ENCODE measurements around the gene IKZF3. TPM values are rescaled to one million over a fixed set of nuclear protein-coding genes. Genes with fewer than 3 reads are reported as not detected.
A peak's percentile ranks its signal among the peaks of the same experiment; 100 is the strongest.
"Not testable (repeated sequence)": the region's sequence is repeated elsewhere in the genome, so short reads cannot be mapped to it uniquely, and the experiment has no call there.

IKZF3 gene
- total and polyA plus RNA-seq, 3 experiments from 2014 or later, result 119 to 138 (median 126) TPM

DNA sequence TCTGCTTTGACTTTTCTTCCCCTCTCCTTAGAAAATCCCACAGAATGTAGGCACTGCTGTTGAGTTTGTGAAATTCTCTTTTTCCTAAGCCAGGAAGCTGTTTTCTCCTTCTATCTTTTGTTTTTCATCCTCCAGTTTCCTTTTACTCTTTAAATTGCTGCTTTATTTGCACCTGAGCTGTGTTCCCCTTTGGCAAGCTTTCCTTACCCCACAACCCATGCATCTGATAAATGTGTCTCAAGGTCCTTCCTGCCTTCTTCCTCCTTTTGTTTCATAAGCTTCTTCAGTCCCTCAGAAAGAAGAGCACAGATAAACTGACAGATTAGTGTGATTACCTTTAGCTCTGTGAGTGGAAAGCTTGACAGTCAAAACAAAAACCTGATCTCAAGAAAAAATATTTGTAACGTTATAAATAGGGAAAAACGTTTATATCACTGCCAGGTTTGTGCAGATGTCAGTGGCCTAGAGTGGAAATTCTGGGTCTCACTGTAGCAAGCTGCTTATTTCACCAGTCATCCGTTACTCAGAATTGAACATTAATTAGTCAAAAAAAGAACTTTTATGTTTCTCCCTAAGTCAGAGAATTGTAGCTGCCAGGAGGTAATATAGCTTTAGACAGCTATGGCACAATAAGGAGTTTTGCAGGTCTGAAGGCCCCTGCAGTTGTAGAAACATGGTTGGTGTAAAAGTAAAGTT lies 30.7 kb upstream of the IKZF3 start:
- H3K27ac ChIP-seq (ENCODE audit: low read depth, low read length), result no peak overlapping the region

DNA sequence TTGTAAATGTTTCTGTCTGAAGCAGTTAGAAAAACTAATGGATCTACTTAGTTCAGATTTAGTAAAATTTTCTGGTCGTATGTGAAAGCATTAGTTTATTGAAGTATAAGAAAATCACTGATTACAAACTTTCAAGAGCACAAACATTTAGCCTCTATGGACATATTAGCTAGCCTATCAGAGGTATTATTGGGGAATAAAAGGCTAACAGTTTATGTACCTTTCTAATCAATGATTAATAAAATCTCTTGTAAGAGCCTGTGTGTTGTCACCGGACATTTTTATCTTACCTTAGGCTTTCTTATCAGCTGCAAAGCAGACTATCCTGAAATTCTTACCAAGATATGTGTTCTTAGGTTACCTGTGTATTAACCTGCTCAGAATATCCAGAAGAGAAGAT lies 25.1 kb upstream of the IKZF3 start:
- Mint-ChIP-seq H3K4me1 (no peaks in the 10 kb centered on the region), H3K27ac (no peak overlapping the region), H3K36me3 (no peaks in the 10 kb centered on the region), H3K9me3 (peaks cover 0 to 4% (median 0%) of the 10 kb centered on the region in 5 donors), H3K27me3 (peaks cover 3 to 31% of the 10 kb centered on the region in 2 donors), H3K4me3 (no peak overlapping the region)
- H3K36me3 ChIP-seq (ENCODE audit: insufficient read depth, low read length), result no peaks in the 10 kb centered on the region
- no peak for DNase-seq
- no peaks in the 10 kb centered on the region for H3K27me3 ChIP-seq (ENCODE audit: insufficient read depth, low read length, poor library complexity, severe bottlenecking)
- H3K9me3 ChIP-seq (ENCODE audit: low read length), result no peaks in the 10 kb centered on the region
- POLR2A ChIA-PET, result no interaction called here
- CTCF ChIA-PET, result interaction anchor here (0.6 to 1.0 kb wide), 2 partner anchors 9 to 158 kb away, joined by 3 read pairs; no protein-coding TSS in a partner anchor
- H3K4me1 ChIP-seq (ENCODE audit: insufficient read depth, low read length), result no peaks in the 10 kb centered on the region
- no peak overlapping the region for H3K27ac ChIP-seq (ENCODE audit: low read depth, low read length)
- no peak overlapping the region for H3K4me3 ChIP-seq (ENCODE audit: low read length)

More for the DNA sequence above, 30.7 kb upstream of the IKZF3 start:
- H3K9me3 Mint-ChIP-seq, result peaks cover 0 to 4% (median 0%) of the 10 kb centered on the region in 5 donors
- POLR2A ChIA-PET, result interaction anchor here (1.3 kb wide), 1 partner anchor 118 kb away, joined by 3 read pairs; no protein-coding TSS in a partner anchor
- Histone ChIP-seq H3K27me3 (ENCODE audit: insufficient read depth, low read length, poor library complexity, severe bottlenecking) (no peaks in the 10 kb centered on the region), H3K36me3 (ENCODE audit: insufficient read depth, low read length) (no peaks in the 10 kb centered on the region), H3K4me3 (ENCODE audit: low read length) (no peak overlapping the region), H3K9me3 (ENCODE audit: low read length) (no peaks in the 10 kb centered on the region), H3K4me1 (ENCODE audit: insufficient read depth, low read length) (no peaks in the 10 kb centered on the region)
- no peak overlapping the region for H3K4me3 Mint-ChIP-seq
- peaks cover 0 to 13% of the 10 kb centered on the region in 2 donors for H3K27me3 Mint-ChIP-seq
- peak overlapping the region in 4 of 8 donors; percentile 24 to 95 (median 58) for H3K27ac Mint-ChIP-seq
- H3K36me3 Mint-ChIP-seq, result peaks cover 0 to 3% (median 2%) of the 10 kb centered on the region in 3 donors
- DNase-seq, result no peak
- CTCF ChIA-PET, result interaction anchor here (1.0 kb wide), 1 partner anchor 64 kb away, joined by 3 read pairs; no protein-coding TSS in a partner anchor
- H3K4me1 Mint-ChIP-seq, result peaks cover 4 to 9% (median 4%) of the 10 kb centered on the region in 3 donors

DNA sequence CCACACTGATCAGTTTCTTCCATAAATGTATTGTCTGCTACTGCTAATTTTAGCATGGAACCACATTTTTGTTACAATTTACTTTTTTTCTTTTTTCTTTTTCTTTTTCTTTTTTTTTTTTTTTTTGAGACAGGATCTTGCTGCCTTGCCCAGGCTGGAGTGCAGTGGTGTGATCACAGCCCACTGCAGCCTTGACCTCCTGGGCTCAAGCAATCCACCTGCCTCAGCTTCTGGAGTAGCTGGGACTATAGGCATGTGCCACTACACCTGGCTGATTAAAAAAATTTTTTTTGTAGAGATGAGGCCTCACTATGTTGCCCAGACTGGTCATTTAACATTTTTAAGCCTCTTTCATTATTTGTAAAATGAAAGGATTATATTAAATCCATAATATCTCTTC lies 23.0 kb upstream of the IKZF3 start:
- Histone ChIP-seq H3K27ac (ENCODE audit: low read depth, low read length) (no peak overlapping the region), H3K27me3 (ENCODE audit: insufficient read depth, low read length, poor library complexity, severe bottlenecking) (no peaks in the 10 kb centered on the region), H3K36me3 (ENCODE audit: insufficient read depth, low read length) (no peaks in the 10 kb centered on the region), H3K4me1 (ENCODE audit: insufficient read depth, low read length) (no peaks in the 10 kb centered on the region), H3K4me3 (ENCODE audit: low read length) (no peak overlapping the region), H3K9me3 (ENCODE audit: low read length) (no peaks in the 10 kb centered on the region)
- Mint-ChIP-seq H3K27me3 (peaks cover 3 to 26% of the 10 kb centered on the region in 2 donors), H3K27ac (no peak overlapping the region), H3K4me3 (no peak overlapping the region), H3K9me3 (peaks cover 0 to 4% (median 0%) of the 10 kb centered on the region in 5 donors), H3K4me1 (no peaks in the 10 kb centered on the region), H3K36me3 (no peaks in the 10 kb centered on the region)
- POLR2A ChIA-PET, result interaction anchor here (1.0 kb wide), 1 partner anchor 28 kb away, joined by 3 read pairs; no protein-coding TSS in a partner anchor
- DNase-seq, result no peak
- CTCF ChIA-PET, result interaction anchor here (1.3 kb wide), 1 partner anchor 265 kb away, joined by 4 read pairs; no protein-coding TSS in a partner anchor

DNA sequence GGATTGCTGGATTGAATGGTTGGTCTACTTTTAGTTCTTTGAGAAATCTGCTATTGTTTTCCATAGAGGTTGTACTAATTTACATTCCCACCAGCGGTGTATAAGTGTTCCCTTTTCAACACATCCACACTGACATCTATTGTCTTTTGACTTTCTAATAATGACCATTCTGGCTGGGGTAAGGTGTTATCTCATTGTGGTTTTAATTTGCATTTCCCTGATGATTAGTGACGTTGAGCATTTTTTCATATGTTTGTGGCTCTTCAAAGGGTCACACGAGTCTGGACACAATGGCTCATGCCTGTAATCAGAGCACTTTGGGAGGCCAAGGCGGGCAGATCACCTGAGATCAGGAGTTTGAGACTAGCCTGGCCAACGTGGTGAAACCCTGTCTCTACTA lies 22.0 kb upstream of the IKZF3 start:
- DNase-seq; H3K9me3 ChIP-seq (ENCODE audit: low read length); H3K36me3 Mint-ChIP-seq; H3K4me3 Mint-ChIP-seq; H3K36me3 ChIP-seq (ENCODE audit: insufficient read depth, low read length); POLR2A ChIA-PET; H3K4me3 ChIP-seq (ENCODE audit: low read length); CTCF ChIA-PET; H3K4me1 ChIP-seq (ENCODE audit: insufficient read depth, low read length); H3K27me3 ChIP-seq (ENCODE audit: insufficient read depth, low read length, poor library complexity, severe bottlenecking); H3K9me3 Mint-ChIP-seq; H3K27ac Mint-ChIP-seq; H3K4me1 Mint-ChIP-seq; H3K27ac ChIP-seq (ENCODE audit: low read depth, low read length): not testable (repeated sequence)
- peaks cover 3 to 21% of the 10 kb centered on the region in 2 donors for H3K27me3 Mint-ChIP-seq

DNA sequence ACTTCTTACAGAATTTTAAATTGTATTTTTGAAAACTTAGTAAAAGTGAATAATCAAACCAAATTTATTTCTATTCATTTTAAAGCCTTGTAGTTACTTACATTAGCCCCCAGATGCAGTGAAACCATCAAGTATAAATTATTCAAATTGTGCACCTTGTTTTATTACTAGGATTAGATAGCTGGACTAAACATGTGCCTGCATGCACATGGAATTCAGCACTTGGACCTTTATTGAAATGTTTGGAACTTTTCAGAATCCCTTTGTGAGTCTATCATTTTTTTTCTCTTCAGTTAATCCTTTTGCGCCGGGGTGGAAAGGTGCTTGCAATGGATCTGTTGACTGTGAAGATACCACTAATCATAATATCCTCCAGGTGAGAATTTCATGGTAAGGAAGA lies 8.6 kb upstream of the IKZF3 start:
- no peak for DNase-seq
- CTCF ChIA-PET, result interaction anchor here (0.7 to 2.4 kb wide), 4 partner anchors 108 to 249 kb away, joined by 3 to 7 read pairs (median 4); partner anchors contain the start of gene PSMD3
- no peaks in the 10 kb centered on the region for H3K36me3 ChIP-seq (ENCODE audit: insufficient read depth, low read length)
- no peaks in the 10 kb centered on the region for H3K27me3 ChIP-seq (ENCODE audit: insufficient read depth, low read length, poor library complexity, severe bottlenecking)
- H3K4me3 ChIP-seq (ENCODE audit: low read length), result no peak overlapping the region
- Mint-ChIP-seq H3K4me1 (peaks cover 6 to 11% (median 8%) of the 10 kb centered on the region in 3 donors), H3K36me3 (peaks cover 0 to under 1% (median 0%) of the 10 kb centered on the region in 3 donors), H3K27me3 (peaks cover 0 to 2% of the 10 kb centered on the region in 2 donors), H3K27ac (no peak overlapping the region), H3K9me3 (no peaks in the 10 kb centered on the region), H3K4me3 (no peak overlapping the region)
- H3K9me3 ChIP-seq (ENCODE audit: low read length), result no peaks in the 10 kb centered on the region
- POLR2A ChIA-PET, result interaction anchor here (0.6 kb wide), 1 partner anchor 422 kb away, joined by 5 read pairs; the partner anchor contains the start of gene MED1
- no peak overlapping the region for H3K27ac ChIP-seq (ENCODE audit: low read depth, low read length)
- peaks cover 8% of the 10 kb centered on the region for H3K4me1 ChIP-seq (ENCODE audit: insufficient read depth, low read length)

DNA sequence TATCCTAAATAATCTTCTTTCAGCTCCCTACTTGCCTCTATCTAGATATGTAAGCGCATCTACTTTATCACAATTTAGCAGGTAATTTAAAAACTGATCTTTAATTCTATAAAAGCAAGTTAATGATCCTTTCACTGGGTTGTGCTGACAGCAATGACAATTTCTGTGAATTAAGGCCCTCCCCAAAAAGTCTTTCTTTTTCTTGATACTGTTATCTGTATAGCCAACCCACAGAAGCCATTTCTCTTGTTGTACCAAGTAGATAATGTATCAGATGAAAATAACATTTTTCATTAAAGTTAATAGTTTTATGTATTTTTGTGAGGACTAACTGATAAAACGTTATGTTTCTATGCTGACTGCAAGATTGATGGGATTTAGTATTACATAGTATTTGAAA lies 7.7 kb upstream of the IKZF3 start:
- ChIA-PET POLR2A (no interaction called here), CTCF (interaction anchor here (2.4 kb wide), 1 partner anchor 109 kb away, joined by 7 read pairs; the partner anchor contains the start of gene PSMD3)
- Mint-ChIP-seq H3K36me3 (peaks cover 0 to 3% (median 0%) of the 10 kb centered on the region in 3 donors), H3K27ac (no peak overlapping the region), H3K4me3 (no peak overlapping the region), H3K4me1 (peaks cover 15 to 20% (median 18%) of the 10 kb centered on the region in 3 donors), H3K27me3 (peaks cover 0 to 2% of the 10 kb centered on the region in 2 donors), H3K9me3 (no peaks in the 10 kb centered on the region)
- H3K36me3 ChIP-seq (ENCODE audit: insufficient read depth, low read length), result no peaks in the 10 kb centered on the region
- H3K27ac ChIP-seq (ENCODE audit: low read depth, low read length), result no peak overlapping the region
- DNase-seq, result no peak
- H3K4me1 ChIP-seq (ENCODE audit: insufficient read depth, low read length), result peaks cover 18% of the 10 kb centered on the region
- H3K4me3 ChIP-seq (ENCODE audit: low read length), result no peak overlapping the region
- no peaks in the 10 kb centered on the region for H3K9me3 ChIP-seq (ENCODE audit: low read length)
- no peaks in the 10 kb centered on the region for H3K27me3 ChIP-seq (ENCODE audit: insufficient read depth, low read length, poor library complexity, severe bottlenecking)

DNA sequence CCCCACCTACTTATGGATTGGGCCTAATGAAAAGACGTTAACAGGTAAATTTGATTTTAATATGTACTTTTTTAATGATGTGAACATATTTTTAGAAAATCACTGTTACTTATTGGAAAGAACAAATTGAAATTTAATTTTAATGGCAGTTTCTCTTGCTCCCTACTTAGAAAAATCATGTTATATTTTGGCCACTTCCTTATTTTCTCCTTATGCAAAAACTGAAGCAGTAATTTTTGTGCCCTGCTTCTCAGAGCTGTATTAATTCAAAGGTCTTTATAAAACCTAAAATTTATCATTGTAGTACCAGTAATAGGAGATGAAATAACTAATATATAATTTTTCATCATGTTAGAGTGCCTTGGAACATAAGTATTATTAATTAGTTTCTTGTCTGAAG lies 6.7 kb upstream of the IKZF3 start:
- peaks cover 23 to 31% (median 28%) of the 10 kb centered on the region in 3 donors for H3K4me1 Mint-ChIP-seq
- no peak overlapping the region for H3K4me3 ChIP-seq (ENCODE audit: low read length)
- no peaks in the 10 kb centered on the region for H3K9me3 Mint-ChIP-seq
- no peaks in the 10 kb centered on the region for H3K27me3 ChIP-seq (ENCODE audit: insufficient read depth, low read length, poor library complexity, severe bottlenecking)
- H3K27me3 Mint-ChIP-seq, result peaks cover 0 to 2% of the 10 kb centered on the region in 2 donors
- H3K27ac Mint-ChIP-seq, result peak overlapping the region in 2 of 8 donors; percentile 17
- H3K4me1 ChIP-seq (ENCODE audit: insufficient read depth, low read length), result peaks cover 28% of the 10 kb centered on the region
- DNase-seq, result no peak
- peaks cover 0 to 3% (median 0%) of the 10 kb centered on the region in 3 donors for H3K36me3 Mint-ChIP-seq
- H3K4me3 Mint-ChIP-seq, result no peak overlapping the region
- POLR2A ChIA-PET, result no interaction called here
- H3K36me3 ChIP-seq (ENCODE audit: insufficient read depth, low read length), result no peaks in the 10 kb centered on the region
- no peaks in the 10 kb centered on the region for H3K9me3 ChIP-seq (ENCODE audit: low read length)
- CTCF ChIA-PET, result interaction anchor here (1.8 kb wide), 1 partner anchor 110 kb away, joined by 4 read pairs; the partner anchor contains the start of gene PSMD3
- no peak overlapping the region for H3K27ac ChIP-seq (ENCODE audit: low read depth, low read length)

DNA sequence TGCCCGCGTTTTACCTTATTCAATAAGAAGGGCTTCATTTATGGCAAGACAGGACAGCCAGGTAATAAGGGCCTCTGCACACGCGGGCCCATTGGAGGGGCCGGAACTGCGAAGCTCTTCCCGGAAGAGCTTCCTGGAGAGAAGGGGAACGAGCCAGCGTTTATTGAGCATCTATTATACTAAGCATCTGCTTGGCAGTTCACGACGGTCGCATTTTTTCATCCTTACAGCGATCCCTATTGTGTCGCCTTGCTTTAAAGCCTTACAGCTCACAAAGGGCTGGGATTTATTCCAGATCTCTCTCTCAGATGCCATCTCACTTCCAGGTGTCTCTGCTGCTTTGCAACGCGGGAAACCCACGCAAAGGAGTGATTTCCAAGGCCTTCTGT lies 4.4 kb upstream of the IKZF3 start:
- H3K4me3 Mint-ChIP-seq, result peak overlapping the region; percentile 52 to 86 (median 67)
- DNase-seq, result no peak
- H3K4me1 ChIP-seq (ENCODE audit: insufficient read depth, low read length), result peaks cover 41% of the 10 kb centered on the region
- no peaks in the 10 kb centered on the region for H3K27me3 ChIP-seq (ENCODE audit: insufficient read depth, low read length, poor library complexity, severe bottlenecking)
- ChIA-PET POLR2A (interaction anchor here (0.9 kb wide), 1 partner anchor 113 kb away, joined by 3 read pairs; no protein-coding TSS in a partner anchor), CTCF (interaction anchor here (0.8 to 1.1 kb wide), 2 partner anchors 112 to 139 kb away, joined by 3 read pairs; partner anchors contain the start of gene PSMD3)
- peaks cover 42 to 47% (median 44%) of the 10 kb centered on the region in 3 donors for H3K4me1 Mint-ChIP-seq
- H3K27ac ChIP-seq (ENCODE audit: low read depth, low read length), result no peak overlapping the region
- H3K4me3 ChIP-seq (ENCODE audit: low read length), result no peak overlapping the region
- no peaks in the 10 kb centered on the region for H3K36me3 ChIP-seq (ENCODE audit: insufficient read depth, low read length)
- H3K9me3 ChIP-seq (ENCODE audit: low read length), result no peaks in the 10 kb centered on the region
- peak overlapping the region; percentile 80 to 97 (median 88) for H3K27ac Mint-ChIP-seq
- peaks cover 0 to 11% (median 0%) of the 10 kb centered on the region in 3 donors for H3K36me3 Mint-ChIP-seq
- no peaks in the 10 kb centered on the region for H3K9me3 Mint-ChIP-seq
- peaks cover 0 to 3% of the 10 kb centered on the region in 2 donors for H3K27me3 Mint-ChIP-seq
